HCT116 (cell line): ENCODE measurements around the gene PRLHR. TPM values are rescaled to one million over a fixed set of nuclear protein-coding genes. Genes with fewer than 3 reads are reported as not detected.

Source experiments
- ATAC-seq: fragments of 200-7000 bp; cut with Tn5 transposase; 2 replicates; pipeline ENCODE4 v1.9.1; 2020; ENCODE audit warnings: mild to moderate bottlenecking, moderate library complexity
- BruUV-seq: library from RNA; stranded (reverse); fragments of 400-500 nt; replicated peaks from 2 replicates; lab custom pipeline; 2021; lab: Mats Ljungman, UMichigan
- CTCF ChIA-PET: fragments of 300-600 bp; sonication (Branson Sonifier 250); formaldehyde crosslinking; loops from one replicate; lab custom pipeline; 2021; ENCODE audit warnings: antibody characterized with exemption; lab: Charles Lee
- POLR2A ChIA-PET: fragments of 300-600, 350-600 bp; sonication (Branson Sonifier 250); formaldehyde crosslinking; loops from one replicate; lab custom pipeline; 2021; ENCODE audit warnings: antibody characterized with exemption; lab: Charles Lee
- RAD21 ChIA-PET, 2 experiments: fragments of 300-600 bp; sonication (Branson Sonifier 250); formaldehyde crosslinking; loops; one replicate each; lab custom pipeline; 2023; ENCODE audit warnings: low total read pairs in 2 of 2; ENCODE audit not compliant: uncharacterized antibody in 2 of 2, unreplicated experiment in 2 of 2, low non-redundant PET in 1 of 2; lab: Charles Lee
- DNase-seq: peaks from one replicate; pipeline ENCODE4 v3.0.0-alpha.2; 2010; ENCODE audit warnings: low read depth, low spot score
- H2AFZ ChIP-seq: fragments of 200-600 bp; shearing (Covaris generic), sonication (generic); 2 replicates; pipeline ENCODE4 v1.6.1; 2017; ENCODE audit warnings: low read depth, mixed run types, mixed read lengths, antibody characterized with exemption, low read length; ENCODE audit not compliant: poor library complexity, severe bottlenecking
- H3K27ac ChIP-seq: 2 replicates; pipeline ENCODE4 v1.5.1; 2012; ENCODE audit warnings: low read depth, low read length
- H3K27me3 ChIP-seq: fragments of 200-600 bp; sonication (generic); 2 replicates; pipeline ENCODE4 v1.6.1; 2016; ENCODE audit warnings: mixed run types, low read length, mixed read lengths; ENCODE audit not compliant: insufficient read depth
- H3K36me3 ChIP-seq, 2 experiments: fragments of 200-500 bp in 1 of 2; fragments of 200-600 bp in 1 of 2; sonication (Bioruptor generic) in 1 of 2; sonication (generic) in 1 of 2; 2 replicates each; pipeline versions ENCODE4 v1.5.1 to v1.6.1; 2014 to 2016; ENCODE audit warnings: low read length in 2 of 2, inconsistent platforms in 1 of 2, mixed read lengths in 1 of 2, mixed run types in 1 of 2; ENCODE audit not compliant: insufficient read depth in 2 of 2, control insufficient read depth in 1 of 2
- H3K4me1 ChIP-seq, 2 experiments: fragments of 200-600 bp in 1 of 2; sonication (generic) in 1 of 2; 2 replicates each; pipeline versions ENCODE4 v1.5.1 to v1.6.1; 2012 to 2017; ENCODE audit warnings: low read length in 2 of 2, inconsistent platforms in 1 of 2, mild to moderate bottlenecking in 1 of 2, mixed read lengths in 1 of 2, mixed run types in 1 of 2, moderate library complexity in 1 of 2; ENCODE audit not compliant: insufficient read depth in 2 of 2, control insufficient read depth in 1 of 2
- H3K4me2 ChIP-seq: fragments of 200-600 bp; sonication (generic); 2 replicates; pipeline ENCODE4 v1.6.1; 2017; ENCODE audit warnings: mixed run types, low read length, mixed read lengths
- H3K4me3 ChIP-seq, 2 experiments: fragments of 200-600 bp in 1 of 2; sonication (generic) in 1 of 2; replicated peaks in 1 of 2; 2 replicates each; pipeline ENCODE4 v1.5.1; 2011 to 2016; ENCODE audit warnings: low read length in 2 of 2, control low read depth in 1 of 2, low read depth in 1 of 2, mild to moderate bottlenecking in 1 of 2, mixed read lengths in 1 of 2, mixed run types in 1 of 2
- H3K79me2 ChIP-seq: fragments of 200-600 bp; sonication (generic); 2 replicates; pipeline ENCODE4 v1.6.1; 2017; ENCODE audit warnings: mild to moderate bottlenecking, mixed run types, low read length, moderate library complexity, mixed read lengths; ENCODE audit not compliant: insufficient read depth
- H3K9ac ChIP-seq: fragments of 200-600 bp; sonication (generic); 2 replicates; pipeline ENCODE4 v1.6.1; 2016; ENCODE audit warnings: low read length, mixed read lengths
- H3K9me2 ChIP-seq: fragments of 200-600 bp; sonication (generic), shearing (Covaris generic); 2 replicates; pipeline ENCODE4 v1.6.1; 2017; ENCODE audit warnings: mixed run types, mild to moderate bottlenecking, moderate library complexity; ENCODE audit not compliant: insufficient read depth
- H3K9me3 ChIP-seq, 2 experiments: fragments of 200-500 bp in 1 of 2; fragments of 200-600 bp in 1 of 2; sonication (Bioruptor generic) in 1 of 2; sonication (generic) in 1 of 2; 2 replicates each; pipeline ENCODE4 v1.6.1; 2014 to 2017; ENCODE audit warnings: low read length in 2 of 2, mixed read lengths in 2 of 2, inconsistent platforms in 1 of 2, low read depth in 1 of 2, mild to moderate bottlenecking in 1 of 2, mixed run types in 1 of 2, moderate library complexity in 1 of 2; ENCODE audit not compliant: control insufficient read depth in 1 of 2, insufficient read depth in 1 of 2
- H4K20me1 ChIP-seq: fragments of 200-600 bp; sonication (generic), shearing (Covaris generic); 2 replicates; pipeline ENCODE4 v1.6.1; 2017; ENCODE audit warnings: mixed run types, mild to moderate bottlenecking, moderate library complexity; ENCODE audit not compliant: insufficient read depth
- CTCF ChIP-seq, 3 experiments: fragments of 200-600 bp in 1 of 3; sonication (generic) in 1 of 3; IDR thresholded peaks in 2 of 3; conservative IDR thresholded peaks in 1 of 3; 2 replicates each; pipeline ENCODE4 v1.5.1; 2012 to 2017; ENCODE audit warnings: low read depth in 2 of 3, low read length in 2 of 3, antibody characterized with exemption in 1 of 3, borderline replicate concordance in 1 of 3, control low read depth in 1 of 3, mild to moderate bottlenecking in 1 of 3, mixed read lengths in 1 of 3, mixed run types in 1 of 3, moderate library complexity in 1 of 3; ENCODE audit not compliant: insufficient read depth in 1 of 3
- EZH2 ChIP-seq: fragments of 200-600 bp; sonication (generic); IDR thresholded peaks from 2 replicates; pipeline ENCODE4 v1.6.1; 2017; ENCODE audit warnings: antibody characterized with exemption, mixed run types
- MAX ChIP-seq: IDR thresholded peaks from 2 replicates; pipeline ENCODE4 v1.6.1; 2012
- RAD21 ChIP-seq: IDR thresholded peaks from 2 replicates; pipeline ENCODE4 v1.6.1; 2012; ENCODE audit warnings: low read depth, mild to moderate bottlenecking
- SIN3A ChIP-seq: IDR thresholded peaks from 2 replicates; pipeline ENCODE4 v1.6.1; 2012; ENCODE audit warnings: low read depth
- ZBTB33 ChIP-seq: IDR thresholded peaks from 2 replicates; pipeline ENCODE4 v1.6.1; 2011; ENCODE audit warnings: mild to moderate bottlenecking, low read length, moderate library complexity; ENCODE audit not compliant: insufficient replicate concordance; ENCODE audit errors: extremely low read depth
- intact Hi-C: fragments of 100-400 bp; cut with micrococcal nuclease; formaldehyde crosslinking; loops from 2 replicates; pipeline ENCODE4 v1.10.0; 2022
- total RNA-seq: library from RNA; stranded (reverse); gene quantifications from one replicate; pipeline ENCODE4 v1.2.1, GENCODE V29; 2021; ENCODE audit not compliant: unreplicated experiment

The PRLHR gene
- total RNA-seq, 1 experiment from 2014 or later, result not detected

GRCh38 chr10:118564652-118565051, 30.8 kb downstream of the PRLHR start:
- Histone ChIP-seq H3K36me3 (no peaks in the 10 kb centered on the region), H4K20me1 (no peaks in the 10 kb centered on the region), H3K9ac (no peak overlapping the region), H3K27ac (no peak overlapping the region), H3K9me2 (no peaks in the 10 kb centered on the region), H3K4me2 (no peak overlapping the region), H3K4me3 (no peak overlapping the region), H2AFZ (no peak overlapping the region), H3K4me1 (peaks cover 0 to 4% of the 10 kb centered on the region in 2 experiments; a peak in 1 of 4 replicates), H3K27me3 (no peaks in the 10 kb centered on the region), H3K9me3 (no peaks in the 10 kb centered on the region), H3K79me2 (no peaks in the 10 kb centered on the region)
- no peak for DNase-seq
- intact Hi-C loops, result loop anchor here (5.0 kb wide), 1 partner anchor 458 kb away; no protein-coding TSS in a partner anchor
- peak; percentile 56 for ATAC-seq
- POLR2A ChIA-PET, result no interaction called here
- TF ChIP-seq EZH2 (no peak), ZBTB33 (no peak), MAX (no peak), RAD21 (peak; percentile 76), CTCF (IDR thresholded peaks at IDR 0.05 in 2 of 3, conservative IDR thresholded peaks at IDR 0.05 in 1 of 3; ENCODE audit: borderline replicate concordance in 1 of 3, insufficient read depth in 1 of 3, low read depth in 2 of 3, low read length in 2 of 3) (peak; percentile 41 to 48 (median 47); a peak in 5 of 6 replicates), SIN3A (no peak)
- RAD21 ChIA-PET, result interaction anchor here in 1 of 2 experiments (1.0 kb wide), 1 partner anchor 1067 kb away, joined by 3 read pairs; no protein-coding TSS in a partner anchor
- CTCF ChIA-PET, result interaction anchor here (0.7 to 3.1 kb wide), 8 partner anchors 10 to 1347 kb away, joined by 3 to 16 read pairs (median 6); no protein-coding TSS in a partner anchor
- BruUV-seq, result no TSS peak
